ENCODE data around the gene ZNF365.

Gene ZNF365

GRCh38 chr10:62426600-62426999 is 52.4 kb downstream of the ZNF365 start:
- TF ChIP-seq, protein P1, sequence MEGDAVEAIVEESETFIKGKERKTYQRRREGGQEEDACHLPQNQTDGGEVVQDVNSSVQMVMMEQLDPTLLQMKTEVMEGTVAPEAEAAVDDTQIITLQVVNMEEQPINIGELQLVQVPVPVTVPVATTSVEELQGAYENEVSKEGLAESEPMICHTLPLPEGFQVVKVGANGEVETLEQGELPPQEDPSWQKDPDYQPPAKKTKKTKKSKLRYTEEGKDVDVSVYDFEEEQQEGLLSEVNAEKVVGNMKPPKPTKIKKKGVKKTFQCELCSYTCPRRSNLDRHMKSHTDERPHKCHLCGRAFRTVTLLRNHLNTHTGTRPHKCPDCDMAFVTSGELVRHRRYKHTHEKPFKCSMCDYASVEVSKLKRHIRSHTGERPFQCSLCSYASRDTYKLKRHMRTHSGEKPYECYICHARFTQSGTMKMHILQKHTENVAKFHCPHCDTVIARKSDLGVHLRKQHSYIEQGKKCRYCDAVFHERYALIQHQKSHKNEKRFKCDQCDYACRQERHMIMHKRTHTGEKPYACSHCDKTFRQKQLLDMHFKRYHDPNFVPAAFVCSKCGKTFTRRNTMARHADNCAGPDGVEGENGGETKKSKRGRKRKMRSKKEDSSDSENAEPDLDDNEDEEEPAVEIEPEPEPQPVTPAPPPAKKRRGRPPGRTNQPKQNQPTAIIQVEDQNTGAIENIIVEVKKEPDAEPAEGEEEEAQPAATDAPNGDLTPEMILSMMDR (IDR thresholded peaks at IDR 0.05): no peak
- Histone ChIP-seq H3K4me1 (ENCODE audit: control insufficient read depth in 1 of 2, insufficient read depth in 1 of 2, low read depth in 1 of 2, low read length in 1 of 2) (no peaks in the 10 kb centered on the region), H3K27ac (no peak overlapping the region)

GRCh38 chr10:62430881-62431280 is 56.7 kb downstream of the ZNF365 start:
- TF ChIP-seq, protein P1 (IDR thresholded peaks at IDR 0.05): no peak
- Histone ChIP-seq H3K36me3 (no peaks in the 10 kb centered on the region), H3K27ac (no peak overlapping the region), H3K27me3 (peaks cover 2% of the 10 kb centered on the region), H3K4me3 (ENCODE audit: low read depth in 1 of 2, low read length in 1 of 2) (no peak overlapping the region), H3K4me1 (ENCODE audit: control insufficient read depth in 1 of 2, insufficient read depth in 1 of 2, low read depth in 1 of 2, low read length in 1 of 2) (no peaks in the 10 kb centered on the region), H3K9me3 (no peaks in the 10 kb centered on the region)

More at GRCh38 chr10:62426600-62426999, 52.4 kb downstream of the ZNF365 start:
- Histone ChIP-seq H3K27me3 (no peaks in the 10 kb centered on the region), H3K9me3 (no peaks in the 10 kb centered on the region), H3K36me3 (no peaks in the 10 kb centered on the region), H3K4me3 (ENCODE audit: low read depth in 1 of 2, low read length in 1 of 2) (no peak overlapping the region)

- Histone ChIP-seq H3K27me3 (peaks cover 14% of the 10 kb centered on the region), H3K27ac (no peak overlapping the region), H3K4me1 (ENCODE audit: control insufficient read depth in 1 of 2, insufficient read depth in 1 of 2, low read depth in 1 of 2, low read length in 1 of 2) (no peaks in the 10 kb centered on the region), H3K36me3 (no peaks in the 10 kb centered on the region), H3K4me3 (ENCODE audit: low read depth in 1 of 2, low read length in 1 of 2) (no peak overlapping the region), H3K9me3 (no peaks in the 10 kb centered on the region)
- TF ChIP-seq, protein P1 (IDR thresholded peaks at IDR 0.05): no peak
Observed at GRCh38 chr10:62433181-62433692, 59.1 kb downstream of the ZNF365 start.

GRCh38 chr10:62433901-62434300 is 59.7 kb downstream of the ZNF365 start:
- no peaks in the 10 kb centered on the region for H3K36me3 ChIP-seq
- TF ChIP-seq, protein P1 (IDR thresholded peaks at IDR 0.05): no peak
- H3K27me3 ChIP-seq: peaks cover 14% of the 10 kb centered on the region
- H3K4me3 ChIP-seq (ENCODE audit: low read depth in 1 of 2, low read length in 1 of 2): no peak overlapping the region
- H3K27ac ChIP-seq: no peak overlapping the region
- H3K4me1 ChIP-seq (ENCODE audit: control insufficient read depth in 1 of 2, insufficient read depth in 1 of 2, low read depth in 1 of 2, low read length in 1 of 2): no peaks in the 10 kb centered on the region
- H3K9me3 ChIP-seq: no peaks in the 10 kb centered on the region

DNA sequence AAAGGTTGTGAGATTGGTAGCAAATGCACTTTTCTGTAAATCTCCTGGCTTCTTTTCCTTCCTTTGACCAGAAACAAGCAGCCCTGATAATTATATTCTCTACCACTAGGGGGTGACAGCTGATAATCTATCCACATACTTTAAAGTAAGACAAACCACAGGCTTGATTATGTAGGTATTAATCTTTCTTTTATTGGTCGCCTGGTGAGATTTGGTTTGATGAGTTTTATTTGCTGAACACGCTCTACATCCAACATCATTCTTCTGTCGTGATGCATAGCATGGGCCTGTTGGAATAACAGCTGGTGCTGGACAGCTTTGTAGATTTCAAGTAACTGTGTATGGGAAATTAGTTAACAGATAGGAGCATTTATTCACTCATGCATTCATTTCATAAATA is 63.5 kb downstream of the ZNF365 start:
- Histone ChIP-seq H3K36me3 (no peaks in the 10 kb centered on the region), H3K4me3 (ENCODE audit: low read depth in 1 of 2, low read length in 1 of 2) (no peak overlapping the region), H3K27me3 (peaks cover 14% of the 10 kb centered on the region)

More for the DNA sequence above, 63.5 kb downstream of the ZNF365 start:
- no peaks in the 10 kb centered on the region for H3K9me3 ChIP-seq
- H3K4me1 ChIP-seq (ENCODE audit: control insufficient read depth in 1 of 2, insufficient read depth in 1 of 2, low read depth in 1 of 2, low read length in 1 of 2): no peaks in the 10 kb centered on the region
- TF ChIP-seq, protein P1 (IDR thresholded peaks at IDR 0.05): peak; percentile 41
- H3K27ac ChIP-seq: no peak overlapping the region
